K562 (cell line): Measurements from ENCODE around the gene ELOF1. TPM values are rescaled to one million over a fixed set of nuclear protein-coding genes. Genes with fewer than 3 reads are reported as not detected.
A peak's percentile ranks its signal among the peaks of the same experiment; 100 is the strongest.

Source experiments
- polyA plus RNA-seq, 8 experiments: library from polyadenylated mRNA; depleted of rRNA in 4 of 8; stranded (reverse) in 5 of 8; unstranded in 3 of 8; fragments of >200 nt; fragmentation: Nextera tagmentation in 2 of 8; fragmentation: Illumina TruSeq in 1 of 8; extraction: Ambion mirVana in 2 of 8; extraction: Trizol in 1 of 8; gene quantifications; 2 replicates each; pipeline versions ENCODE4 v1.2.1 to v1.2.3, GENCODE V29; 2011 to 2014; ENCODE audit warnings: inconsistent platforms in 1 of 8, missing spikeins in 1 of 8
- total RNA-seq, 7 experiments: library from RNA; depleted of rRNA in 6 of 7; stranded (reverse); fragments of >200 nt in 6 of 7; fragmentation: Illumina TruSeq in 2 of 7; extraction: Trizol in 2 of 7; gene quantifications; 2 replicates each; pipeline versions ENCODE4 v1.2.1 to v1.2.3, GENCODE V29; 2011 to 2021; ENCODE audit warnings: low replicate concordance in 1 of 7
- TF ChIP-seq, protein P1 (sequence below): fragments of 450-650 bp; IDR thresholded peaks from 2 replicates; pipeline ENCODE4 v1.6.1; 2016; ENCODE audit warnings: mild to moderate bottlenecking, moderate library complexity

The ELOF1 gene
- total and polyA plus RNA-seq, 9 of the 15 experiments (the other 6 are each of a cell fraction or from before 2014, with no cell fraction given), result 16.7 to 147 (median 74.2) TPM

DNA sequence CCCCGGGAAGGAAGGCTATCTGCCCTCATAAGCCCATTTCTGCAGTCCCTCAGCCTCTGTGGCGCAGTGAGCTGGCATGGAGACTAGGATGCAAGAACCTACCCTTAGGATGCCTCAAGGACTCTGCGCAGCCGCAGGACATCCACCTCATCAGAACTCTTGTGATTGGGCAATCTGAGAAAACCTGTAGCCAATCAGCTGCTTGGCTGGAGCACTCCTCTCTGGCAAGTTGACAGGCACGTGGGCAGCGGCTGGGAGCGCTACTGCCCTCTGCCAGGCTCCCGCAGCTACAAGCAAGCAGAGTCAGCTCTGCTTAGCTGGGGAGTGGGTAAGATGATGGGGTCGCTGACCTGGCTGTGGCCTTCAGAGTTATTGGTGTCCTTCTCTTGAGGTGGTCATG is 28.6 kb downstream of the ELOF1 start (continued):
- TF ChIP-seq, protein P1, sequence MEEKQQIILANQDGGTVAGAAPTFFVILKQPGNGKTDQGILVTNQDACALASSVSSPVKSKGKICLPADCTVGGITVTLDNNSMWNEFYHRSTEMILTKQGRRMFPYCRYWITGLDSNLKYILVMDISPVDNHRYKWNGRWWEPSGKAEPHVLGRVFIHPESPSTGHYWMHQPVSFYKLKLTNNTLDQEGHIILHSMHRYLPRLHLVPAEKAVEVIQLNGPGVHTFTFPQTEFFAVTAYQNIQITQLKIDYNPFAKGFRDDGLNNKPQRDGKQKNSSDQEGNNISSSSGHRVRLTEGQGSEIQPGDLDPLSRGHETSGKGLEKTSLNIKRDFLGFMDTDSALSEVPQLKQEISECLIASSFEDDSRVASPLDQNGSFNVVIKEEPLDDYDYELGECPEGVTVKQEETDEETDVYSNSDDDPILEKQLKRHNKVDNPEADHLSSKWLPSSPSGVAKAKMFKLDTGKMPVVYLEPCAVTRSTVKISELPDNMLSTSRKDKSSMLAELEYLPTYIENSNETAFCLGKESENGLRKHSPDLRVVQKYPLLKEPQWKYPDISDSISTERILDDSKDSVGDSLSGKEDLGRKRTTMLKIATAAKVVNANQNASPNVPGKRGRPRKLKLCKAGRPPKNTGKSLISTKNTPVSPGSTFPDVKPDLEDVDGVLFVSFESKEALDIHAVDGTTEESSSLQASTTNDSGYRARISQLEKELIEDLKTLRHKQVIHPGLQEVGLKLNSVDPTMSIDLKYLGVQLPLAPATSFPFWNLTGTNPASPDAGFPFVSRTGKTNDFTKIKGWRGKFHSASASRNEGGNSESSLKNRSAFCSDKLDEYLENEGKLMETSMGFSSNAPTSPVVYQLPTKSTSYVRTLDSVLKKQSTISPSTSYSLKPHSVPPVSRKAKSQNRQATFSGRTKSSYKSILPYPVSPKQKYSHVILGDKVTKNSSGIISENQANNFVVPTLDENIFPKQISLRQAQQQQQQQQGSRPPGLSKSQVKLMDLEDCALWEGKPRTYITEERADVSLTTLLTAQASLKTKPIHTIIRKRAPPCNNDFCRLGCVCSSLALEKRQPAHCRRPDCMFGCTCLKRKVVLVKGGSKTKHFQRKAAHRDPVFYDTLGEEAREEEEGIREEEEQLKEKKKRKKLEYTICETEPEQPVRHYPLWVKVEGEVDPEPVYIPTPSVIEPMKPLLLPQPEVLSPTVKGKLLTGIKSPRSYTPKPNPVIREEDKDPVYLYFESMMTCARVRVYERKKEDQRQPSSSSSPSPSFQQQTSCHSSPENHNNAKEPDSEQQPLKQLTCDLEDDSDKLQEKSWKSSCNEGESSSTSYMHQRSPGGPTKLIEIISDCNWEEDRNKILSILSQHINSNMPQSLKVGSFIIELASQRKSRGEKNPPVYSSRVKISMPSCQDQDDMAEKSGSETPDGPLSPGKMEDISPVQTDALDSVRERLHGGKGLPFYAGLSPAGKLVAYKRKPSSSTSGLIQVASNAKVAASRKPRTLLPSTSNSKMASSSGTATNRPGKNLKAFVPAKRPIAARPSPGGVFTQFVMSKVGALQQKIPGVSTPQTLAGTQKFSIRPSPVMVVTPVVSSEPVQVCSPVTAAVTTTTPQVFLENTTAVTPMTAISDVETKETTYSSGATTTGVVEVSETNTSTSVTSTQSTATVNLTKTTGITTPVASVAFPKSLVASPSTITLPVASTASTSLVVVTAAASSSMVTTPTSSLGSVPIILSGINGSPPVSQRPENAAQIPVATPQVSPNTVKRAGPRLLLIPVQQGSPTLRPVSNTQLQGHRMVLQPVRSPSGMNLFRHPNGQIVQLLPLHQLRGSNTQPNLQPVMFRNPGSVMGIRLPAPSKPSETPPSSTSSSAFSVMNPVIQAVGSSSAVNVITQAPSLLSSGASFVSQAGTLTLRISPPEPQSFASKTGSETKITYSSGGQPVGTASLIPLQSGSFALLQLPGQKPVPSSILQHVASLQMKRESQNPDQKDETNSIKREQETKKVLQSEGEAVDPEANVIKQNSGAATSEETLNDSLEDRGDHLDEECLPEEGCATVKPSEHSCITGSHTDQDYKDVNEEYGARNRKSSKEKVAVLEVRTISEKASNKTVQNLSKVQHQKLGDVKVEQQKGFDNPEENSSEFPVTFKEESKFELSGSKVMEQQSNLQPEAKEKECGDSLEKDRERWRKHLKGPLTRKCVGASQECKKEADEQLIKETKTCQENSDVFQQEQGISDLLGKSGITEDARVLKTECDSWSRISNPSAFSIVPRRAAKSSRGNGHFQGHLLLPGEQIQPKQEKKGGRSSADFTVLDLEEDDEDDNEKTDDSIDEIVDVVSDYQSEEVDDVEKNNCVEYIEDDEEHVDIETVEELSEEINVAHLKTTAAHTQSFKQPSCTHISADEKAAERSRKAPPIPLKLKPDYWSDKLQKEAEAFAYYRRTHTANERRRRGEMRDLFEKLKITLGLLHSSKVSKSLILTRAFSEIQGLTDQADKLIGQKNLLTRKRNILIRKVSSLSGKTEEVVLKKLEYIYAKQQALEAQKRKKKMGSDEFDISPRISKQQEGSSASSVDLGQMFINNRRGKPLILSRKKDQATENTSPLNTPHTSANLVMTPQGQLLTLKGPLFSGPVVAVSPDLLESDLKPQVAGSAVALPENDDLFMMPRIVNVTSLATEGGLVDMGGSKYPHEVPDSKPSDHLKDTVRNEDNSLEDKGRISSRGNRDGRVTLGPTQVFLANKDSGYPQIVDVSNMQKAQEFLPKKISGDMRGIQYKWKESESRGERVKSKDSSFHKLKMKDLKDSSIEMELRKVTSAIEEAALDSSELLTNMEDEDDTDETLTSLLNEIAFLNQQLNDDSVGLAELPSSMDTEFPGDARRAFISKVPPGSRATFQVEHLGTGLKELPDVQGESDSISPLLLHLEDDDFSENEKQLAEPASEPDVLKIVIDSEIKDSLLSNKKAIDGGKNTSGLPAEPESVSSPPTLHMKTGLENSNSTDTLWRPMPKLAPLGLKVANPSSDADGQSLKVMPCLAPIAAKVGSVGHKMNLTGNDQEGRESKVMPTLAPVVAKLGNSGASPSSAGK, result peak; percentile 72
- TF ChIP-seq, all 486 proteins: peak for 26
